ENCODE results near the gene PEX5L.

The PEX5L gene

GRCh38 chr3:179885950-179886349 lies 150.8 kb downstream of the PEX5L start:
- no peak for DNase-seq

- DNase-seq: no peak
These were observed 152.6 kb downstream of the PEX5L start for GRCh38 chr3:179884136-179884535.

DNA sequence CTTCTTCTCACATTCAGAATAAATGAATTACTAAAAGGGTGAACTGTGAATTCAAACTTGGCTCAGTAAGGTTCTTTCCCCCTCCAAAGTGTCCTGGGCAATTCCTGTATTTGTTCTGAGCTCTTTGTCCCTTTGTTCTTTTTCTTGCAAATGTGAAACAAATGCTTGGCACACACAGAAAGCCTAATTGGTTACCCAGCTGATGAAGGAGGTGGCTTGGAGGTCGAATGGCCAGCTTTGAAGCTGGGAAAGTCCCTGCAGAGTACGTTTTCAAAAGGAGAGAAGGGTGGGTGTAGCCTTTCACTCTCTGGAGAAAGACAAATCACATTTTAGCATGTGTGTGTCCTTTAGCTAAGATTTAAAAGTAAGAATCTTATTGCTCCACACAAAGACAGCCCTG lies 154.4 kb downstream of the PEX5L start:
- no peak for DNase-seq

DNA sequence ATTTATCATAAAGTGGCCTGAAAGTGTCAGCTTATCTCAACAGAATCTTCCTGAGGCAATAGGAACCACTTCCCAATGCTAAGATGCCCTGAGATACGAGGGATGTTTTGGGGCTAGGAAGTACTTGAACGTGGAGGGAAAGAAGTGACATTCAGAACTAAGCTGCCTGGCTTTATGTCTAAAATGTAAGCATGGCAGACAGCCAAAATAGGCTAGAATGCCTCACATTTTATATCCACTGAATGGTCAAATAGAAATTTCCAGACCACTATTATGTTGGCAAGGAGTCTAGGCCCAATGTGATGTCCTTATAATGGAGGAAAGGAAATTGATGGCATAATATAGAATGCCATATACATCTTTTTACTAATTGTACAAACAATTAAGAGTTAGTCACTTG lies 154.9 kb downstream of the PEX5L start:
- no peak for DNase-seq

DNA sequence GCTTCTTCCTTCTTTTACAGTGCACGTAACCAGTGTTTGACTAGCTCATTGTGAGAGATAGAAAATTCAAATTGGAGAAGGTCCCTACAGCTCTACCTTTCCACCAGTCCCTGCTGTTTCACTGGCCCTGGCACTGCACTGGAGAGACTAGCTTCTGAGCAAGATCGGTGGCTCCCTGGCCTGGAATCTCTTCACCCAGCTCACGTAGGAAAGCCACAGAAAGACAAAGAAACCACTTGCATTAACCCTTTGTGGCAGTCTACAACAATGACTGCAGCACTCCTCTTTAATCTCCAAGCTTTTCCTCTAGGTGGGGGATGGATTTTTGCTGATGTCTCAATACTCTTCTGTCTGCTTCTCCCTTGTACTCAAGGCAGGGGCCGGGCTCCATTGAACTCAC lies 155.9 kb downstream of the PEX5L start:
- DNase-seq: no peak

DNA sequence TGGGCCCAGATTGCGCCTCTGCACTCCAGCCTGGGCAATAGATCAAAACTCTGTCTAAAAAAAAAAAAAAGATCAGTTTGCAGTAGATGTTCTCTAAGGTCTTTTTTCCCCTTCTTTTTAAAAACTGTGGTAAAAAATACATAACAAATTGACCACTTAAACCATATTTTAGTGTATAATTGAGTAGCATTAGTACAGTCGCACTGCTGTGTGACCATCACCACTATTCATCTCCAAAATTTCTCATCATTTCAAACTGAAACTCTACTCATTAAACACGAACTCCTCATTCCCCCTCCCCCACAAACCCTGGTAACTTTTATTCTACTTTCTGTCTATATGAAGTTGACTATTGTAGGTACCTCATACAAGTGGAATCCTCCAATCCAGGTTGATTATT lies 160.3 kb downstream of the PEX5L start:
- no peak for DNase-seq

DNA sequence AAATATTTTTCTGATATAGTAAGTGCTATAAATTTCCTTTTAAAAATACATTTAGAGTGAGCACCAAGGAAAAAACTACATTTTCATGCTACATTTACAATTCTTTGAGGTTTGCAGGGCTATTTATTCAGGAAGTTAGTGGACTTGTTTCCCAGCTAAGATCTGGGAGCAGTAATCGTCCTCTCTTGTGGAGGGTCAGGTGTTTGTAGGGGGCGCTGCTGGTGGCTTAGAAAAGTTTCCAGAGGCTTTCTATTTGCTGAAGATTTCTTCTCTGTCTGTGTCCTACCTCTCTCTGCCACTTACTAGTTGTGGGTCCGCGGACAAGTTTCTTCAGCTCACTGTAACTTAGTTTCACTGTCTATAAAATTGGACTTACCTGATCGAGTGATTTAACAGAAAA lies 163.9 kb downstream of the PEX5L start:
- no peak for DNase-seq

DNA sequence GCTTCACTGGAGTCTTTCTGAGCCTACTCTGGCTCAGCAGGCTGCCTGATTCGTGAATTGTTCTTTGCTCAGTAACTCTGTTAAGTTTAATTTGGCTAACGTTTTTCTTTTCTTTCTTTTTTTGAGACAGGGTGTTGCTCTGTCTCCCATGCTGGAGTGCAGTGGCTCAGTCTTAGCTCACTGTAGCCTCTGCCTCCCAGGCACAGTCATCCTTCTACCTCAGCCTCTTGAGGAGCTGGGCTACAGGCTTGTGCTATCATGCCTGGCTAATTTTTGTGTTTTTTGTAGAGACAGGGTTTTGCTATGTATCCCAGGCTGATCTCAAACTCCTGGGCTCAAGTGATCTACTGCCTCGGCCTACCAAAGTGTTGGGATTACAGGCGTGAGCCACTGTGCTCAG lies 165.0 kb downstream of the PEX5L start:
- DNase-seq: no peak

GRCh38 chr3:179868715-179869114 lies 168.0 kb downstream of the PEX5L start:
- no peak for DNase-seq

DNA sequence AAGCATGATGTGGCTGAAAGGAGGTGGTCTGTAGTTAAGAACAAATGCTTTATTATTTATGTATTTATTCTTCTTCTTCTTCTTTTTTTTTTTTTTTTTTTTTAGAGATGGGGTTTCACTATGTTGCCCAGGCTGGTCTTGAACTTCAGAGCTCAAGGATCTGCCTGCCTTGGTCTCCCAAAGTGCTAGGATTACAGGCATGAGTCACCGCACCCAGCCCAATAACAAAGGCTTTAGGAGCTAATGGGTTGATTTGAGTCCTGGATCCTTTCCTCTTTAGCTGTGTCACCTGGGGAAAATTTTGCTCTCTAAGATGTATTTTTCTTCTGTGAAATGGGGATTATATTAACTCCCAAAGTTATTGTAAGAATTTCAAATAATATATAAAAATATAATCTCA lies 168.8 kb downstream of the PEX5L start:
- no peak for DNase-seq

DNA sequence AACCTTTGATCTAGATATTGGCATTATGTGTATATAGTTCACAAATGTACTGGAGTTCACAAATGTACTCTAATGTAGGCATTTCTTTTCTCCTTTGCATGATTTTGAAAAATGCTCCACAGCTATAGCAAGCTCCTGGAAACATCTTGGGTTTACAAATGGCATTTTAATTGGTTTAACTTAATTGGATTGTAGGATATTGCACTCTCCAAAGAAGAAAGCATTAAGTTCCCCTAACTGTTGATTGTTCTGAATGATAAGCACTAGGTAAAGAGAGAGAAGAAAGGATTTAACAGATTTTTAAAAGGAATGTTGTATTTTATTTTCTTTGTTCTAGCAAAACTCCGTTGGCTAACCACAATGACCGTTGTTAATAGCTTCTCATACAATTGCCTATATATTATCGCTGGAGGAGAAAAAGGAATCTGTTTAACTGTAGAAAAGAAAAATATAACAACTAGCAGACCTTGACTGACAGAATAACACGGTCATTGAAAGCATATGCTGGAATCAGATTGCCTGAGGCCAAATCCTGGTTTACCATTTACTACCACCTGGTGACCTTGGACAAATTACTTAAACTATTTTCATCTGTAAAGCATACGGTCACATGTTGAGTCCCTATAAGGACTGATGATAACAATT lies 170.8 kb downstream of the PEX5L start:
- DNase-seq: no peak

DNA sequence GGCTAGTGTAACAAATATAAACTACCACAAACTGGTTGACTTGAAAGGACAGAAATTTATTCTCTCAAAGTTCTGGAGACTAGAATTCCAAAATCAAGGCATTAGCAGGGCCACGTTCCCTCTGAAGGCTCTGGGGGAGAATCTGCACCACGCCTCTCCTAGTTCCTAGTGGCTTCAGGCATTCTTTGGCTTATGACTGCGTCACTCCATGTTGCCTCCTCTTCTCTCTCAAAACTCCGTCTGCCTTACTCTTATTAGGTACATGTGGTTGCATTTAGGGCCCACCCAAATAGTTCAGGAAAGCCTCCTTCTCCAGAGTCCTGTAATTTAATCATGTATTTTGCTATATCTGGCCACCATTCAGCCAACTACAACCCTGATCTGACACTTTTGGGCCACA lies 174.8 kb downstream of the PEX5L start:
- no peak for DNase-seq

- DNase-seq: no peak
These were observed 175.4 kb downstream of the PEX5L start for GRCh38 chr3:179861292-179861691.

- DNase-seq: no peak
These were observed 176.2 kb downstream of the PEX5L start for GRCh38 chr3:179860275-179861107.

DNA sequence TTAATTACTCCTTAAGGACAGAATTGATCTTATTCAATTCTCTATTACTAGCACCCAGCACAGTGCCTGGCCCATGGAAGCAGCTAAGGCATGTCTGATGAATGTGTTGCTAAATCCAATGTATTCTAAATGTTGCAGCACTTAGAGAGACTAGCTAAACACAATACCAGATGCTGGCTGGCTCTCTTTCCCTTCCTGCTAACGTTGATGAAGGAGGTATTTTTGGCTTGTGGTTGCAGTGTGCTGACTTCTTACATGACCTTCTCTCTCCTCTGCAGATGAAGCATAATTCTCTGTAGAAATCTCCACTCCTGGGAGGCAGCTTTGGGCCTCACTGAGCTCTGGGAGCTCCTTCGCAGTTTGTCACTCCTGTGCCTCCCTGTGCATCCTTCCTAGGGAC lies 183.6 kb downstream of the PEX5L start:
- no peak for DNase-seq

- peak; percentile 2 for DNase-seq
These were observed 184.4 kb downstream of the PEX5L start for GRCh38 chr3:179852142-179852905.

DNA sequence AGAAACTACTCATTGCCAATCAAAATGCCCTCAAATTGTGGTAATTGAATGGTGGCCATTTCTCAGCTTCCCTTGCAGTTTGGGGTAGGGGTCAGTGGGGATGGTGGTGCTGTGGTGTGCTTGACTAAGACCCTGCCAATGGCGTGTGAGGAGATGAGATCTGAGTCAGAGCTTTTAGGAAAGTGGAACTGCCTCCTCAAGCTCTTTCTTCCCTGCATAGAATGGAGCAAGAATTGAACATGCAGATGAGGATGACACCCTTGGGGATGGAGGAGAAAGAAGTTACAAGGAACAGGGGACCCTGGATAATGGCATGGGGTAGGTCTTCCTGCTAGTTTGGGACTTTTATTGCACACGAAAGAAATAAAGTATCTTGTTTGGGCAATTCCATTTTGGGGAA lies 188.0 kb downstream of the PEX5L start:
- DNase-seq: no peak

DNA sequence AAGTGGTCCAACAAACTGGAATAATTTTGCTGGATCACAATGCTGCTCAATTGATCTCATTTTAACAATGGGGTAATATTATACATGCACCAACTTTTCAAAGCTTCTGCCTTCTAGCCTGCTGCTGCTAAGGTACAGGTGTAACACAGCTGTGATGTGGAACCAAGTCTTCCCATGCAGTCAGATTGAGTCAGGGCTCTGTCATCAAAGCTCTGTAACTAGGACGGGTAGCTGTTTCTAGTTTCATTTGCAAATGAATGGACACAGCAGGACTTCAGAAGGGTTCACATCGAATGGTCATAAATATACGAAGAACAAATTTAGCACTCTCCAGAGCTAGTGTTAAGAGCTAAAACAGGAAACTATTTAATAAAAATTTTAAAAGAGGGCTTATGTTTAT lies 194.7 kb downstream of the PEX5L start:
- DNase-seq: no peak

DNA sequence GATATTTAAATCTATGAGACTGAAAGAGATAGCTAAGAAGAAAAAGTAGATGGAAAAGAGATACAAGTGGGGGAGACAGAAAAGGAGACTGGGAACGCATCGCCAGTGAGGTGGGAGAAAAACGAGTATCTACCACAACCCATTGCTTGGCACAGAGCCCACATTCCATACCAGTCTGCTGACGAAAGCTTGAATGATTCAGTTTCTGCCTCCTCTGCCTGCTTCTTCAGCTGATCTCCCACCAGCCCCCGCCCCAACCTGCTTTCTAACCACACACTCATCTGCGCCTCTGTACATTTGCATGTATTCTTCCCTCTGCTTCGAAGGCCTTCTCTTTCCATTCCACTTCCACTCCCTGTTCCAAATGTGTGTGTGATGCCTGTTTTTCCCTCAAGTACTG lies 195.8 kb downstream of the PEX5L start:
- no peak for DNase-seq

- DNase-seq: no peak
These were observed 199.4 kb downstream of the PEX5L start for GRCh38 chr3:179837374-179837773.

DNA sequence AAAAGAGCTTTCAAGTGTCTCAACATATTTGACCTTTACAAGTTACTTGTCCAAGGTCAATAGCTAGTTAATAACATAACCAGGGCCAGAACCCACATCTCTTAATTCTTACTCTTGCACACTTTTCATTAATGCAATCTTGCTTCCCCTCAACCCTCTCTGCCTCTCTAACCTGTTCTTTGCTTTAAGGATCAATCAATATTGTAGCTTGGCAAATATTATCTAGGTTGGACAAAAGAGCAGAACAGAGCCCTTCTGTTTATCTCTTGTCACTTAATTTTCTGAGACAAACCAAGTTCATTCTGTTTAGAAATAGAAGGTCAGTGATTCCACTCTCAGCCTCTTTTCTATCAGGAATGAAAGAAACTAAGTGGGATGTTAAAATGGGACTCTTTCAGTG lies 203.4 kb downstream of the PEX5L start:
- DNase-seq: no peak

GRCh38 chr3:179832333-179832854 lies 204.3 kb downstream of the PEX5L start:
- no peak for DNase-seq

GRCh38 chr3:179829401-179829800 lies 207.3 kb downstream of the PEX5L start:
- DNase-seq: no peak

DNA sequence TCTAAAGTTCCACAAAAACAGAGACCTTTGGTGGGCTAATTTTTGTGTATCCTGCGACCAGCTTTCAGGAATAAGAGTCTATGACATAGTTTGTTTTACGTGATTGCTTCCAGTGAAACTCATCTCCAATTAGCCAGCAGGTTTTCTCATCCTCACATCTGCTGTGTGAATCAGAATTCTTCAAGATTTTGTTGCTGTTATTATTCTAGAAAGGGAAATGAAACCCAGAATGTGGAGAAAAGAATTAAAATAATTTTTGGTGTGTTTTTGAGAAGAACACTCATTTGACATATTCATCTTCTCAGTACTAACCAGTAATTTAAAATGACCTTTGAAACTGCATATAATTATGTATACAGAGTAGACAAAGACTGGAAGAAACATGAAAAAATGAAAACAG lies 208.0 kb downstream of the PEX5L start:
- no peak for DNase-seq
